ENCODE results near the gene PCDHA5. TPM values are rescaled to one million over a fixed set of nuclear protein-coding genes. Genes with fewer than 3 reads are reported as not detected.

PCDHA5 gene
- total and polyA plus RNA-seq, 2 of the 13 experiments (the other 11 are each of a cell fraction or from before 2014, with no cell fraction given): not detected

GRCh38 chr5:140794595-140795258, 26.7 kb upstream of the PCDHA5 start, which contains the start of gene PCDHA2:
PCDHA2 (plus strand) TSS chr5:140794852.
- no peak for TF ChIP-seq CSRNP1 (CRISPR knock-in tag; IDR thresholded peaks at IDR 0.05)
- no peak for TF ChIP-seq GTF2F1 (IDR thresholded peaks at IDR 0.05; ENCODE audit: low read length)
- TF ChIP-seq ZFP37 (CRISPR knock-in tag; IDR thresholded peaks at IDR 0.05; ENCODE audit: borderline replicate concordance): no peak
- no peak for TF ChIP-seq TBL1XR1 (IDR thresholded peaks at IDR 0.05; ENCODE audit: borderline replicate concordance, low read length, partially characterized antibody)
- no peak for TF ChIP-seq DNMT1 (CRISPR knock-in tag; IDR thresholded peaks at IDR 0.05)
- TF ChIP-seq NPAS2 (CRISPR knock-in tag; IDR thresholded peaks at IDR 0.05; ENCODE audit: borderline replicate concordance): no peak
- no peak for TF ChIP-seq ZSCAN22 (CRISPR knock-in tag; IDR thresholded peaks at IDR 0.05)
- TF ChIP-seq EZH2 (conservative IDR thresholded peaks at IDR 0.05; ENCODE audit: low read depth, low read length): no peak
- no peak for TF ChIP-seq RNF219 (CRISPR knock-in tag; IDR thresholded peaks at IDR 0.05)
- TF ChIP-seq TEAD2 (CRISPR knock-in tag; IDR thresholded peaks at IDR 0.05): no peak
- H3K9me3 ChIP-seq (ENCODE audit: low read length): peaks cover 31% of the 10 kb centered on the region
- no peak within 1 kb of the TSS for H2AFZ ChIP-seq (ENCODE audit: low read length)
- H3K4me3 ChIP-seq (replicated peaks in 1 of 3; ENCODE audit: insufficient read depth in 1 of 3, low read depth in 2 of 3, low read length in 3 of 3): no peak within 1 kb of the TSS
- ChIA-PET CTCF (ENCODE audit: low intra/inter-chr PET ratio, low total read pairs) (no interaction called here), POLR2A (no interaction called here)
- no peak within 1 kb of the TSS for H3K27ac ChIP-seq (ENCODE audit: extremely low read length, insufficient read depth, low read length)
- BruUV-seq (replicated peaks): no TSS peak
- 55% methylated on average over 25 of the region's 27 CpGs for WGBS (ENCODE audit: low lambda C conversion rate)
- H3K36me3 ChIP-seq (replicated peaks in 1 of 2; ENCODE audit: control insufficient read depth in 1 of 2, insufficient read depth in 2 of 2, low read length in 2 of 2): no peaks in the 10 kb centered on the region
- H3K4me2 ChIP-seq (ENCODE audit: low read depth, low read length): no peak within 1 kb of the TSS
- H4K20me1 ChIP-seq (ENCODE audit: insufficient read depth, low read length): no peaks in the 10 kb centered on the region
- H3K4me1 ChIP-seq (ENCODE audit: insufficient read depth, low read length): no peaks in the 10 kb centered on the region
- in situ Hi-C loops (cut with HindIII; ENCODE audit: extremely low pct_ligation_motif_present, low pct_unique_long_range_greater_than_20kb): no loop called here
- ATAC-seq (no peak), FAIRE-seq (no peak), DNase-seq (ENCODE audit: low spot score) (no peak)
- no peaks in the 10 kb centered on the region for H3K27me3 ChIP-seq (ENCODE audit: control insufficient read depth in 1 of 2, insufficient read depth in 2 of 2, low read length in 2 of 2)
- H3K79me2 ChIP-seq (ENCODE audit: insufficient read depth, low read length): no peaks in the 10 kb centered on the region
- no peak within 1 kb of the TSS for H3K9ac ChIP-seq (ENCODE audit: insufficient read depth, low read depth, low read length)
- intact Hi-C loops (cut with micrococcal nuclease; ENCODE audit: unreplicated experiment): no loop called here
